Retinal pigment epithelial cell (primary cell): Measurements from ENCODE around the gene GRK5.

Source experiments
- DNase-seq: peaks from one replicate; pipeline ENCODE4 v3.0.0-alpha.2; 2010; ENCODE audit warnings: low read depth
- H3K4me3 ChIP-seq: 2 replicates; pipeline ENCODE4 v1.5.1; 2011; ENCODE audit warnings: mild to moderate bottlenecking, low read length, control low read depth, moderate library complexity
- CTCF ChIP-seq: conservative IDR thresholded peaks from 2 replicates; pipeline ENCODE4 v1.5.1; 2011; ENCODE audit warnings: low read depth, low read length, control low read depth, inconsistent platforms

GRK5 gene

DNA sequence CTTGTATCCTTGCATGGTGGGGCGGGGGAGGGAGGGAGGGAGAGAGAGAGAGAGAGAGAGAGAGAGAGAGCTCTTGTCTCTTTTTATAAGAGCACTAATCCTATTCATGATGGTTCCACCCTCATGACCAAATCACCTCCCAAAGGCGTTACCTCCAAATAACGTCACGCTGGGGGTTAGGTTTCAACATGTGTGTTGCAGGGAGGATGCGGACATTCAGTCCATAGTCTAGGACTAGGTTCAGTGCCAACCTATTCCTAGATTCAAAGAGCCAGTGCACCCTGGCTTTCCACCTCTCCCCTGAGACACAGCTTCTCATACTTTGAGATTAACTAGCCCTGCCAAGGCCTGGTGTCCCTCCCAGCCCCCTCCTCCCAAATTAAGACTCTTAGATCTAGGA lies 123.0 kb downstream of the GRK5 start:
- no peak overlapping the region for H3K4me3 ChIP-seq
- no peak for TF ChIP-seq CTCF
- no peak for DNase-seq

GRCh38 chr10:119331061-119331460 lies 123.7 kb downstream of the GRK5 start:
- TF ChIP-seq CTCF, result no peak
- H3K4me3 ChIP-seq, result no peak overlapping the region
- no peak for DNase-seq

DNA sequence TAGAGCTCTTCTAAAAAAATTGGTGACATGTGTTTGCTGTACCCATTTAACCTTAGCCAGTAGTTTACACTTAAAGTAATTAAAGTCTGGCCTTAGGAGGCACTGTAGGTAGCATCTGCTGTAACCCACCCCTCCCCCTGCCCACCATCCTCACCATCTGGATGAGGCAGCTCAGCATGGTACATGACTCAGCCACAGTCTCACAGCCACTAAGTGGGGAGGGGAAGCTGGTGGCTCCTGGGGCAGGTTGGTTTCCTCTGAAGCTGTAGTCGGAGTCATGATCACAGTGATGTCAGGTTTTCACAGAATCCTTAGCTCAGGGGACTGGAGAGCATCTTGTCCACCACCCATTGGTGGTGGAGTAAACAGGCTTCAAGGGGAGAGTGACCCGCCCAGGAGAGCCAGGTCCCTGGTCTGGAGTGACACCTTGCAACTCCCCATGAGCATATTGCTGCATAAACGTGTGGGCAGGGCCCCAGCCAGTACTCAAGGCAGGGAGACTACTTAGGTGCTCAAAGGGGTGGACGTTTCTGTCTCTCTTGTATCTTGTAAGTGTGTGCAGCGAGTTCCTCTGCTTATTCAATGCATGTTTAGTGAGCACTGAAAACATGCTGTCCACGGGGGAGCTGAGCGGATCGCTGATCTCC lies 125.9 kb downstream of the GRK5 start:
- no peak for DNase-seq
- no peak overlapping the region for H3K4me3 ChIP-seq
- no peak for TF ChIP-seq CTCF

GRCh38 chr10:119335671-119336353 lies 128.4 kb downstream of the GRK5 start:
- no peak overlapping the region for H3K4me3 ChIP-seq
- DNase-seq, result no peak
- TF ChIP-seq CTCF, result no peak

DNA sequence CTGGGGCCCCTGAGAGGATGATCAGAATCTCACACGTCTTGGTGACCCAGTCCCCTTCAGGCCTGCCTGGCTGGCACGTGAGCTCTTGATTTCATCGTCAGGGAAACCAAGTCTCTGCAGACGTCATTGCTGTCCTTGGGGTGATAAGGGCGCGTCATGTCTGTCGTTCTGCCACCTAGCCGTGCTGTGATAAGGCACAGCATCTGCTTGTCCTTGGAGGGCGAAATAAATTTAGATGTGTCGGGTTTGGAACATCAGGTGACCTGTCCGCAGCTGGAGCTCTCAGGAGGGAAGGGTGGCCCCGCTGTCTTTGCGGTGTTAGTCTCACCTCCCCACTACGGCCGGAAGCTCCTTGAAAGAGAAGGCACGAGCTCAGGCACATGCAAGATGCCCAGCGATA lies 129.2 kb downstream of the GRK5 start:
- no peak for DNase-seq
- TF ChIP-seq CTCF, result no peak
- H3K4me3 ChIP-seq, result no peak overlapping the region

- DNase-seq, result no peak
- no peak for TF ChIP-seq CTCF
- H3K4me3 ChIP-seq, result no peak overlapping the region
Measured at GRCh38 chr10:119337223-119337622, 129.9 kb downstream of the GRK5 start.
